IPS-NIHi11 (cell line): ENCODE results near the gene ADAMTSL3.
"Not testable (repeated sequence)": the region's sequence is repeated elsewhere in the genome, so short reads cannot be mapped to it uniquely, and the experiment has no call there.

Experiments
- DNase-seq: peaks from one replicate; pipeline ENCODE4 v3.0.0; 2012; ENCODE audit warnings: mixed read lengths, low spot score

Gene ADAMTSL3

GRCh38 chr15:83922649-83923294 is 268.8 kb downstream of the ADAMTSL3 start:
- no peak for DNase-seq

DNA sequence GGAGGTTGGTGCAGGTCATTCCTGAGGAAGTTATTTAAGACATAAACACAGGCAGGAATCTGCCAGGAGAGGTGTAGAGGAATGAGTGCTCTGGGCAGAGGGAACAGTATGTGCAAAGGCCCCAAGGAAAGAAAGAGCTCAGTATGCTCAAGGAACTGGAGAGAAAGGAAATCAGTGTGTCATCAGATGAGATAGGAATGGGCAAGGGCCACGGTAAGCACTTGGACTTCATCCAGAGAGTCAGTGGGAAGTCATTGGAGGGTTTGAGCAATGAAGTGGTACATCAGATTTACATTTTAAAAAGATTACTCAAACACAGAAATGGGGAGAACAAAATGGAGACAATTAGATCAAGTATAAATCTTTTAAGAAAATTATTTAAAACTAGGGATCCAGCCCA is 272.2 kb downstream of the ADAMTSL3 start:
- no peak for DNase-seq

- no peak for DNase-seq
These were observed 273.9 kb downstream of the ADAMTSL3 start for GRCh38 chr15:83927704-83928391.

DNA sequence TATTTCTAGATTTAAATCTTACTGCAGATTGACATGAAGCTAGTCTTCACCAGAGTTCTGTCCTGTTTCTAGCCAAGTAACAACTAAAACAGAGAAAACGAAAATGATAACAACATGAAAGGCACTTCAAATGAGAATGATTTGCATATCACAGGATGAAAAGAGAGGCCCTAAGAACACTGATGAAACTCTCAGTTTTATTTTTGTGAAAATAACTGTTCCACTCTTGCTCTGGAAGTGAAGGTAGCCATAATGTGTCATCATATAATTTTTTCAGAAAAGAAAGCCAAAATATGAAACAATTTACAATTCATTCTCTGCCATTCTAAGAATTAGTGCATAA is 274.4 kb downstream of the ADAMTSL3 start:
- DNase-seq = no peak

GRCh38 chr15:83928878-83929418 is 275.0 kb downstream of the ADAMTSL3 start:
- no peak for DNase-seq

GRCh38 chr15:83929619-83930018 is 275.7 kb downstream of the ADAMTSL3 start:
- no peak for DNase-seq

DNA sequence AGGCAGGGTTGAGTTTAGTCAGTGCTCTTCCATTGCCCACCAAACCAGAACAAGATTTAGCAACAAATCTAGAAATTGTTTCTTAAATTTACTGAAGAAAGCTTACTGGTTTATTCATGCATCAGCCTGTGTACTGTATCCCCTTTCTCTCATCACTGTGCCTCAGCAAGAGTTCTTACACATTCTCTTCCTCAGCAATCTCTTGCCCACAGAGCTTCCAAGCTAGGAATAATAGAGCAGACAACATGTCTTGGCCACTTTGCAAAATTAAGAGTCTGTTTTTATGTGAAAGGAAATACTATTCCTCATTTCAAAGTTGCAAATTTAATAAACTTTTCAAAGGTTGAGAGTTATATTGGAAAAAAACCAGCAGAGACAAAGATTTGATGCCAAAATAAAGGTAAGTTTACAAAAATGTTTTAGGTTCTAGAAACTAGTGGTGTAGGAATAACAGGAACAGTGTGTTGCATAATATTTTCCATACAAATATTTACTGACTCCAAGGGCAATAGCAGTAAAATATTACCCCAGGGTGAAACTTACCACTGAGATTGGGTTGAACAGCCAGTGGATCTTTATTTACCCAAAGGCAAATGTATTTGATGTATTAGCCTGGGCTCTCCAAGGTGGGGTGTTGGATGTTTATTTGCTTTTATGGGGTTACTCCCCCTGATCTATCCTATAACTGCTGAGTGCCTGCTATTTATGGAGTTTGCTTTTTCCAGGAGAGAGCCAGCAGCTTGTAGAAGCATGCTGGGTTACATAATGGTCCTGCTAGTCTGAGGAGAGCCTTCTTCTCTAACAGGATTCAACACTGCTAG is 276.7 kb downstream of the ADAMTSL3 start:
- DNase-seq = no peak

DNA sequence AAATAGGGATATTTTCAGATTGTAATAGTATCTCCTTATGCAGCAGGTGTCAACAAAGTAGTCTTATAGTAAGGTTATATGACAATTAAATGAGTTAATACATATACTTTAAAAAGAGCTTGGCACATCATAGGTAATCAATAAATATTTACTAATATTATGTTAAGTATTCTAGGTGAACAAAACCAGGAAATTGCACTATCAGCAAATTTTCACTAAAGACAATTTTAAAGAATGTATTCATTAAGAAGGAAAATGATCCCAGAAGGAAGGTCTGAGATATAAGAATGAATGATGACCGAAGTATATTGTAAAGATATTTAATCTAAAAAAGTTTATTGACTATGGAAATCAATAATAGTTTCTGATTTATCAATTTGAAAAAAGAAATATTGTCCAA is 281.9 kb downstream of the ADAMTSL3 start:
- DNase-seq = no peak

DNA sequence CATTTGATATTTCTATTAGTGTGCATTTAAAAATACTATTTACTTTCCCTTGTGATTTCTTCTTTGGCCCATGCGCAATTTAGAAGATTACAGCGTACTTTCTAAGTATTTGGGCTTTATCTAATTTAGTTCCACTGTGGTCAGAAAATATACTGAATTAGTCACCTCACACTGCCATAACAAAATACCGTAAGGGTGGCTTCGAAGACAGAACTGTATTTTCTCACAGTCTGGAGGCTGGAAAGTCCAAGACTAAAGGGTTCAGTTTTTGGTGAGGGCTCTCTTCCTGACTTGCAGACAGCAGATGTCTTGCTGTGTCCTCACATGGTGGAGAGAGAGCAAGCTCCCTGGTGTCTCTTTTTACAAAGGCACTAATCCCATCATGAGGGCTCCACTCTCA is 286.2 kb downstream of the ADAMTSL3 start:
- no peak for DNase-seq

DNA sequence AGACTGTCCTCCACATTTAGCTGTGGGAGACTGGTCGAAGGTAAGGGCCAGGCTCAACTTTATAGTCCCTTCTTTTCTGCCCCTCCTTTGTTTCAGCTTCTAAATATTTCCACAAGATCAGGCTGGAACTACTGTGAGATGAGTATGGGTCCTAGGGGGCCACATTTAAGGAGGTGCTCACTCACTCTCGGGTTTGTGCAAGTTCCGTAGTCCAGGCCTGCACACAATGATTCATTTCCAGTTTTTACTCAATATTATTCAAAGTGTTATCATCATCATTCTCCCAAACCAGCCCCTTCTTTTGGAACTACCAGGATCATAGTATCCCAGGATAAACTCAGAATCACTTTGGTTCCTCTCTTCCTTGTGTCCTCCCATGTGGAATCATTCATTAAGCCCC is 289.1 kb downstream of the ADAMTSL3 start:
- DNase-seq = no peak

DNA sequence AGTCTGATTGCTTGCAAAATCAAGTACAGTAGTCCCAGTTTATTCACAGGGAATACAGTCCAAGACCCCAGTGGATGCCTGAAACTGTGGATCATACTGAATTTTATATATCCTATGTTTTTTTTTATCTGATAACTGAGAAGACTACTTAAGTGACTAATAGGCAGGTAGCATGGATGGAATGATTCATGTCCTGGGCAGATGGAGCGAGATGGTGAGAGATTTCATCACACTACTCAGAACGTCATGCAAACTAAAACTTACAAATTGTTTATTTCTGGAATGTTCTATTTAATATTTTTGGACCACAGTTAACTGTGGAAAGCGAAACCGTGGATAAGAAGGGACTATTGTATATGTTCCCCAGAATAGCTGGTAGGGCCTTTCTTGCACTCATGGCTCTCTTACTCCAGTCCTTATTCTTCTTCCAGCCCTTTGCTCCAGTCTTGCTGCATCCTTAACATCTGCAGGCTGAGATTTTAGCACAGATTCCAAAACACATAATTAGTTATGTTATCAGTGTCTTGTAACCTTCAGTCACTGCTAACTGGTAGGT is 290.0 kb downstream of the ADAMTSL3 start:
- DNase-seq = no peak

- no peak for DNase-seq
These were observed 293.2 kb downstream of the ADAMTSL3 start for GRCh38 chr15:83947156-83947555.

DNA sequence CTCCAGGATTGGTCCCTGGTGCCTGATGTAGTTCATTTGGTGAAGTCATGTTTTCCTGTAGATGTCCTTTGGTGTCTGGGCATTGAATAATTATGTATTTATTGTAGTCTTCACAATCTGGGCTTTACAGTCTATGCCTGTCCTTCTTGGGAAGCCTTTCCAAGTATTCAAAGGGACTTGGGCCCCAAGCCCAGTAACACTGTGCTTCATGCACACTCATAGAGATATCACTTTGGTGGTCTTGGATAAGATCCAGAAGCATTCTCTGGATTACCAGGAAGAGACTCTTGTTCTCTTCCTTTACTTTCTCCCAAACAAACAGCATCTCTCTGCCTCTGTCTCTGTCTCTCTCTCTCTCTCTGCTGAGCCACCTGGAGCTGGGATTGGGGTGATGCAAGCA is 300.6 kb downstream of the ADAMTSL3 start:
- no peak for DNase-seq

- no peak for DNase-seq
These were observed 301.9 kb downstream of the ADAMTSL3 start for GRCh38 chr15:83955806-83956265.

- no peak for DNase-seq
These were observed 303.0 kb downstream of the ADAMTSL3 start for GRCh38 chr15:83956887-83957286.

DNA sequence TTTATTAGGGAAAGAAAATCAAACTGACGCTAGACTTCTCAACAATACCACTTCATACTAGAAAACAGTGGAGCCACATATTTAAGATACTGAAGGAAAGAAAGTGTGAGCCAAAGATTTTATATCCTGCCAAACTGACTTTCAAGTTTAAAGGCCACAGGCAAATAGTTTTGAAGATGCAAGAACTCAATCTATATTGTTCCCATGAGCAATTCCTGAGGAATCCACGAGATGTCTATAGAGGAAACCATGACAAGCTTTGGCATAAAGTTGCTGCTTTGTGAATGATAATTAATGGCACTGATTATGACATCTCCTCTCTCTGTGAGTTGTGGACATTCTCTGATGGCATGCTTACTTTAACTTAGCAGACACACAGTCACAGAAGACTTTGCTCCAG is 305.6 kb downstream of the ADAMTSL3 start:
- DNase-seq = no peak

- DNase-seq = no peak
These were observed 306.4 kb downstream of the ADAMTSL3 start for GRCh38 chr15:83960192-83960829.

DNA sequence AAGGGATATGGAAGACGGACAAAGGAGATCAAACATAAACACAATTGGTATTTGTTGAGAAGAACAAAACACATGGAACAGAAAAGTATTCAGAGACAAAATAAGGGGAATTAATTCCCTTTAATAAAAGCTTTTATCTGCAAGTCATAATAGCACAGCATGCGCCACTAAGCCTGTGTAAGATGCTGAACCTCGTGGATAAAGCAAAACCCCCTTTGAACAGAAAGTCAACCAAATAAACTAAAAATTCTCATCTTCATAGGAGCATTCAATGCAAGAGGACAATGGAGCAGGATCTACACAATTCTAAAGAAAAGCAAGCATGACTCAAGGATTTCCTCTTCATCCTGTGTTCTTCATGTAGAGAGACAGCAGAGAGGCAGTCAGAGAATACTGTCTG is 307.4 kb downstream of the ADAMTSL3 start:
- no peak for DNase-seq

DNA sequence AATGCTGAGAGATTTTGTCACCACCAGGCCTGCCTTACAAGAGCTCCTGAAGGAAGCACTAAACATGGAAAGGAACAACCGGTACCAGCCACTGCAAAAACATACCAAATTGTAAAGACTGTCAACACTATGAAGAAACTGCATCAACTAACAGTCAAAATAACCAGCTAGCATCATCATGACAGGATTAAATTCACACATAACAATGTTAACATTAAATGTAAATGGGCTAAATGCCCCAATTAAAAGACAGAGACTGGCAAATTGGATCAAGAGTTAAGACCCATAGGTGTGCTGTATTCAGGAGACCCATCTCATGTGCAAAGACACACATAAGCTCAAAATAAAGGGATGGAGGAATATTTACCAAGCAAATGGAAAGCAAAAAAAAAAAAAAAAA is 311.0 kb downstream of the ADAMTSL3 start:
- DNase-seq = not testable (repeated sequence)

GRCh38 chr15:83970295-83970890 is 316.5 kb downstream of the ADAMTSL3 start:
- DNase-seq = no peak

DNA sequence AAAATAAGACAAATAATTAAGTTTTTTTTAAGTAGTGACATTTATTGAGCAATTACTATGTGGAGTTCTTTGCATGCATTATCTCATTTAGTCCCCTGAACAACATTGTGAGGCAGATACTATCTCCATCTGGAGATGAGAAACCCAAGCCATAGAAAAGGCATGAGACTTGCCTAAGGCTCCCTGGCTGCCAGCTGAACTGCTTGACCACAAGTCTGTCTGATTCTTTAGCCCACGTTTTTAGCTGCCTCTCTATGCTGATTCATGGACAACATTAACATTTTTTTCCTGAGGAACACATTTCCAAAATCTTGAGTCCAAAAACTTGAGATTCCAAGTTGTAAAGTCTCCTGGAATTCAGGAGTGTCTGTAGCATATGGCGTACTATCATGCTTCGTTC is 318.1 kb downstream of the ADAMTSL3 start:
- DNase-seq = no peak

DNA sequence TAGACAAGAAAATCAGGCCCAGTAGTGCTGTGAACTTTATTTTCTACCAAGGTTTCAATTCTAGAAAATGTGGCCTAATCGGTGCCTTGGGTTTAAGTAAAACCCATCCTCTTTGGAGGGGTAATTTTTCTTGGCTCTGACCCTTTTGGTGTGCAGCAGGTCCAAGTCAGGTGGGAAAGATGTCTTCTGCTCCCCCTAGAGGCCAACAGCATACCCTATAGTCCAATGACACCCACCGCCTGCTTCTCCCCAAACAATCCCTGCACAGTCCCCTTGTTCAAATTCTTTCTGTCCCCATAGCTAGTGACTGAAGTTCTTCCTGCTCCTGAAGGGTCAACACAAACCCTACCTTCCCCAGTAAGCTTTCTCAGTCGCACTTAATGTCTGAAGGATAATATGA is 319.9 kb downstream of the ADAMTSL3 start:
- peak; percentile 55 for DNase-seq
